Suprapubic skin (tissue), 3 donors: ENCODE measurements around the gene CFAP46.

Experiments used
- POLR2A ChIP-seq, 2 donors: fragments of 450-650 bp; IDR thresholded peaks; one replicate each; pipeline ENCODE4 v1.6.1; 2017; ENCODE audit warnings: antibody characterized with exemption in 2 of 2, mild to moderate bottlenecking in 2 of 2, moderate library complexity in 2 of 2
- TF ChIP-seq, protein P1 (sequence below), 2 donors: fragments of 200-600 bp in 1 of 2; fragments of 450-650 bp in 1 of 2; sonication (generic) in 1 of 2; IDR thresholded peaks; one replicate each; pipeline ENCODE4 v1.5.1; 2016 to 2019; ENCODE audit warnings: antibody characterized with exemption in 2 of 2, mild to moderate bottlenecking in 1 of 2, moderate library complexity in 1 of 2

DNA sequence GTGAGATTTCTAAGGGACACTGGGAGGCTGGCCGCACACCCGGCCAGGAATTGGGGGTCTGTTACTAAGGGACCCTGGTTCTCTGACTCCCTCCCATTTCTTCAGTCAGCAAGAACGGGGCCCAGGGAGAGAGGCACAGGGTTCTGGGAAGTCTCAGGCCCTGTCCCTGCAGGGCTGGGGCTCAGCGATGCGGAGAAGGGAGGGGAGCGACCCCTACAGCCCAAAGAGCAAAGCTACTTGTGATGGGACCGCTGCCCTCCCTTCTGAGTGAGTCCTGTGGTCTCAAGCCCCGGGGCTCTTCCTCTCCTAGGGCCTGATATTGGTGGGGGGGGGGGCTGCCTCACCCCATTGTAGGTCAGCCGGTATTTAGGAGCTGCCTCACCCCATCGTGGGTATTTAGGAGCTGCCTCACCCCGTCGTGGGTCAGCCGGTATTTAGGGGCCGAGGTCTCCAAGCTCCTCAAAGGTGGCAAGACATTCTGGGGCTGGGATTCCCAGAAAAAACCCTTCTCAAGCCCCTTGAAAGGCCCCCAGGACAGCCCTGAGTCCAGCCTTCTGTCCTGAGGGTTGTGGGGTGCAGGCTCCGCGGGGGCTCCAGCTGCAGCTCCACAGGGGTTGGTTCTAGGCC, 139.6 kb downstream of the CFAP46 start:
- TF ChIP-seq, protein P1, sequence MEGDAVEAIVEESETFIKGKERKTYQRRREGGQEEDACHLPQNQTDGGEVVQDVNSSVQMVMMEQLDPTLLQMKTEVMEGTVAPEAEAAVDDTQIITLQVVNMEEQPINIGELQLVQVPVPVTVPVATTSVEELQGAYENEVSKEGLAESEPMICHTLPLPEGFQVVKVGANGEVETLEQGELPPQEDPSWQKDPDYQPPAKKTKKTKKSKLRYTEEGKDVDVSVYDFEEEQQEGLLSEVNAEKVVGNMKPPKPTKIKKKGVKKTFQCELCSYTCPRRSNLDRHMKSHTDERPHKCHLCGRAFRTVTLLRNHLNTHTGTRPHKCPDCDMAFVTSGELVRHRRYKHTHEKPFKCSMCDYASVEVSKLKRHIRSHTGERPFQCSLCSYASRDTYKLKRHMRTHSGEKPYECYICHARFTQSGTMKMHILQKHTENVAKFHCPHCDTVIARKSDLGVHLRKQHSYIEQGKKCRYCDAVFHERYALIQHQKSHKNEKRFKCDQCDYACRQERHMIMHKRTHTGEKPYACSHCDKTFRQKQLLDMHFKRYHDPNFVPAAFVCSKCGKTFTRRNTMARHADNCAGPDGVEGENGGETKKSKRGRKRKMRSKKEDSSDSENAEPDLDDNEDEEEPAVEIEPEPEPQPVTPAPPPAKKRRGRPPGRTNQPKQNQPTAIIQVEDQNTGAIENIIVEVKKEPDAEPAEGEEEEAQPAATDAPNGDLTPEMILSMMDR (IDR thresholded peaks at IDR 0.05), result no peak
- TF ChIP-seq POLR2A (IDR thresholded peaks at IDR 0.05), result no peak
